C4-2B (cell line): ENCODE data around the gene JUP.

ENCODE experiments used
- ZFX ChIP-seq: fragments of 450-650 bp; IDR thresholded peaks from 2 replicates; pipeline ENCODE4 v1.6.1; 2017
- TF ChIP-seq, protein P1 (sequence below): fragments of 450-650 bp; conservative IDR thresholded peaks from 2 replicates; pipeline ENCODE4 v1.5.1; 2017; ENCODE audit warnings: mild to moderate bottlenecking

DNA sequence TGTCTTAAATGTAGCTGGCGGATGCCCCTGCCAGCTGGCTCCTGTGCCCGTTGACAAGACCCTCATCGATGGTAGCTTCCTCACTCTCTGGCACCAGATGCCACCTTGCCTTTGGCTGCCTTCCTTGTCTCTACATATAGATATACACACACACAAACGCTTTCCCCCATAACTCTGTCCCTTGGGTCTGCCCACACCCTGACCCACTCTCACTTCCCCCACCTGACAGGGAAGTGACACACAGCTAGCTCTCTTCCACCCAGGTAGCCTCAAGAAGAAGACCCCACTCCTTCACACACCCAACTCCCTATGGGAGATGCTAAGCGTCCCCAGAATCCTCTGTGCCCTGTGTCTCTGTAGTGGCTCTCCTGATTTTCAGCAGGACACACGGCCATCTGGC is 25.6 kb downstream of the JUP start:
- TF ChIP-seq, protein P1, sequence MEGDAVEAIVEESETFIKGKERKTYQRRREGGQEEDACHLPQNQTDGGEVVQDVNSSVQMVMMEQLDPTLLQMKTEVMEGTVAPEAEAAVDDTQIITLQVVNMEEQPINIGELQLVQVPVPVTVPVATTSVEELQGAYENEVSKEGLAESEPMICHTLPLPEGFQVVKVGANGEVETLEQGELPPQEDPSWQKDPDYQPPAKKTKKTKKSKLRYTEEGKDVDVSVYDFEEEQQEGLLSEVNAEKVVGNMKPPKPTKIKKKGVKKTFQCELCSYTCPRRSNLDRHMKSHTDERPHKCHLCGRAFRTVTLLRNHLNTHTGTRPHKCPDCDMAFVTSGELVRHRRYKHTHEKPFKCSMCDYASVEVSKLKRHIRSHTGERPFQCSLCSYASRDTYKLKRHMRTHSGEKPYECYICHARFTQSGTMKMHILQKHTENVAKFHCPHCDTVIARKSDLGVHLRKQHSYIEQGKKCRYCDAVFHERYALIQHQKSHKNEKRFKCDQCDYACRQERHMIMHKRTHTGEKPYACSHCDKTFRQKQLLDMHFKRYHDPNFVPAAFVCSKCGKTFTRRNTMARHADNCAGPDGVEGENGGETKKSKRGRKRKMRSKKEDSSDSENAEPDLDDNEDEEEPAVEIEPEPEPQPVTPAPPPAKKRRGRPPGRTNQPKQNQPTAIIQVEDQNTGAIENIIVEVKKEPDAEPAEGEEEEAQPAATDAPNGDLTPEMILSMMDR: no peak
- no peak for TF ChIP-seq ZFX
